Stimulated activated CD8-positive, alpha-beta memory T cell treated with anti-CD3 and anti-CD28 coated beads, Interleukin-7, amount 100 ng/mL, for 48 hours (primary cell): ENCODE results near the gene GPR142.

Source experiments
- DNase-seq, 2 donors: peaks; one replicate each; pipeline ENCODE4 v3.0.0-alpha.2; 2020; ENCODE audit warnings: low read depth in 1 of 2; ENCODE audit errors: extremely low read depth in 1 of 2

Gene GPR142

GRCh38 chr17:74368341-74369081 is 1.2 kb downstream of the GPR142 start:
- DNase-seq: peak; percentile 39 to 48

GRCh38 chr17:74369221-74369620 is 1.9 kb downstream of the GPR142 start:
- DNase-seq: peak in 1 of 2 donors; percentile 67

- DNase-seq: no peak
Measured at GRCh38 chr17:74369665-74370490, 2.6 kb downstream of the GPR142 start.

GRCh38 chr17:74371653-74372147 is 4.4 kb downstream of the GPR142 start:
- no peak for DNase-seq

GRCh38 chr17:74372426-74372825 is 5.1 kb downstream of the GPR142 start:
- no peak for DNase-seq

- DNase-seq: no peak
Measured at GRCh38 chr17:74373838-74374606, 6.7 kb downstream of the GPR142 start.

- DNase-seq: no peak
Measured at GRCh38 chr17:74374858-74375257, 7.6 kb downstream of the GPR142 start.

GRCh38 chr17:74379495-74380085 is 12.3 kb downstream of the GPR142 start:
- peak; percentile 78 to 88 for DNase-seq

GRCh38 chr17:74380086-74380958 is 13.0 kb downstream of the GPR142 start:
- DNase-seq: no peak

- no peak for DNase-seq
Measured at GRCh38 chr17:74380959-74381808, 13.9 kb downstream of the GPR142 start.

- DNase-seq: no peak
Measured at GRCh38 chr17:74383141-74383540, 15.8 kb downstream of the GPR142 start.

GRCh38 chr17:74385201-74385600 is 17.9 kb downstream of the GPR142 start:
- no peak for DNase-seq

GRCh38 chr17:74386386-74386785 is 19.1 kb downstream of the GPR142 start:
- DNase-seq: no peak

- no peak for DNase-seq
Measured at GRCh38 chr17:74387365-74388218, 20.3 kb downstream of the GPR142 start.

- DNase-seq: no peak
Measured at GRCh38 chr17:74389084-74389753, 21.9 kb downstream of the GPR142 start.

- no peak for DNase-seq
Measured at GRCh38 chr17:74389937-74390679, 22.8 kb downstream of the GPR142 start.
